Epidermal melanocyte (primary cell): Measurements from ENCODE around the gene LRRC71.

Source experiments
- DNase-seq: peaks from one replicate; pipeline ENCODE4 v3.0.0; 2011; ENCODE audit warnings: low spot score; ENCODE audit not compliant: insufficient read length

The LRRC71 gene

GRCh38 chr1:156905176-156905575 is 15.3 kb upstream of the LRRC71 start:
- no peak for DNase-seq

GRCh38 chr1:156905651-156906050 is 14.8 kb upstream of the LRRC71 start:
- no peak for DNase-seq

- DNase-seq: no peak
These were observed 14.1 kb upstream of the LRRC71 start for GRCh38 chr1:156906206-156906906.

- no peak for DNase-seq
These were observed 11.9 kb upstream of the LRRC71 start for GRCh38 chr1:156908541-156908940.

GRCh38 chr1:156908955-156909354 is 11.5 kb upstream of the LRRC71 start:
- DNase-seq: no peak

GRCh38 chr1:156909671-156910070 is 10.8 kb upstream of the LRRC71 start:
- no peak for DNase-seq

GRCh38 chr1:156910309-156910782 is 10.1 kb upstream of the LRRC71 start:
- DNase-seq: no peak

GRCh38 chr1:156911577-156912298 is 8.7 kb upstream of the LRRC71 start:
- no peak for DNase-seq

- no peak for DNase-seq
These were observed 8.1 kb upstream of the LRRC71 start for GRCh38 chr1:156912310-156912709.

- DNase-seq: no peak
These were observed 7.3 kb upstream of the LRRC71 start for GRCh38 chr1:156912861-156913808.

GRCh38 chr1:156913809-156914387 is 6.5 kb upstream of the LRRC71 start:
- DNase-seq: no peak

GRCh38 chr1:156914440-156914856 is 6.0 kb upstream of the LRRC71 start:
- no peak for DNase-seq

GRCh38 chr1:156921053-156921529 is 659 bp downstream of the LRRC71 start:
- DNase-seq: no peak

GRCh38 chr1:156922986-156923669 is 2.7 kb downstream of the LRRC71 start:
- no peak for DNase-seq

GRCh38 chr1:156923670-156924477 is 3.4 kb downstream of the LRRC71 start:
- DNase-seq: no peak

GRCh38 chr1:156924478-156925153 is 4.2 kb downstream of the LRRC71 start:
- no peak for DNase-seq

- no peak for DNase-seq
These were observed 5.0 kb downstream of the LRRC71 start for GRCh38 chr1:156925154-156926010.

- DNase-seq: no peak
These were observed 5.7 kb downstream of the LRRC71 start for GRCh38 chr1:156926175-156926574.
